Measurements from ENCODE around the gene GPRC5D. TPM values are rescaled to one million over a fixed set of nuclear protein-coding genes. Genes with fewer than 3 reads are reported as not detected.

The GPRC5D gene
- total RNA-seq, 1 experiment from 2014 or later: 0.33 TPM

GRCh38 chr12:12977231-12977630, 25.3 kb upstream of the GPRC5D start:
- POLR2A ChIA-PET: interaction anchor here (1.3 kb wide), 1 partner anchor 13 kb away, joined by 3 read pairs; no protein-coding TSS in a partner anchor
- no peaks in the 10 kb centered on the region for H3K4me1 Mint-ChIP-seq

GRCh38 chr12:12976366-12976765, 24.4 kb upstream of the GPRC5D start:
- H3K36me3 Mint-ChIP-seq: peaks cover 52% of the 10 kb centered on the region
- POLR2A ChIA-PET: interaction anchor here (0.6 to 1.3 kb wide), 6 partner anchors 12 to 1814 kb away, joined by 3 to 7 read pairs (median 4); no protein-coding TSS in a partner anchor
- DNase-seq (ENCODE audit: low spot score) (no peak), ATAC-seq (no peak)
- H3K4me3 Mint-ChIP-seq: no peak overlapping the region
- H3K27me3 Mint-ChIP-seq (ENCODE audit: low read depth): peaks cover 3% of the 10 kb centered on the region; the same call in 1 of the 2 replicates
- H3K9me3 Mint-ChIP-seq: peaks cover 20% of the 10 kb centered on the region
- 0 out of 2 replicates have a peak overlapping the region, but pooled peaks have one; percentile 16 for H3K27ac Mint-ChIP-seq
- CTCF ChIA-PET: interaction anchor here (0.5 to 3.0 kb wide), 51 partner anchors 8 to 315 kb away, joined by 3 to 33 read pairs (median 5); partner anchors contain the start of gene GPRC5A
- H3K4me1 Mint-ChIP-seq: no peaks in the 10 kb centered on the region
- TF ChIP-seq FOXP4 (CRISPR knock-in tag; IDR thresholded peaks at IDR 0.05) (no peak), E2F4 (CRISPR knock-in tag; IDR thresholded peaks at IDR 0.05; ENCODE audit: borderline replicate concordance, low read depth) (no peak), ZNF532 (CRISPR knock-in tag; IDR thresholded peaks at IDR 0.05; ENCODE audit: borderline replicate concordance) (no peak), SP1 (CRISPR knock-in tag; conservative IDR thresholded peaks at IDR 0.05) (no peak), ZNF416 (CRISPR knock-in tag; IDR thresholded peaks at IDR 0.05) (no peak), ATF2 (CRISPR knock-in tag; IDR thresholded peaks at IDR 0.05; ENCODE audit: borderline replicate concordance, low read depth) (no peak), ATF3 (CRISPR knock-in tag; conservative IDR thresholded peaks at IDR 0.05) (no peak), ZSCAN18 (CRISPR knock-in tag; IDR thresholded peaks at IDR 0.05) (no peak), FOXJ3 (CRISPR knock-in tag; IDR thresholded peaks at IDR 0.05; ENCODE audit: borderline replicate concordance) (no peak), PRRX2 (CRISPR knock-in tag; IDR thresholded peaks at IDR 0.05) (no peak), NFATC4 (CRISPR knock-in tag; IDR thresholded peaks at IDR 0.05) (no peak), ZNF671 (CRISPR knock-in tag; IDR thresholded peaks at IDR 0.05) (no peak), PREB (CRISPR knock-in tag; IDR thresholded peaks at IDR 0.05; ENCODE audit: borderline replicate concordance) (no peak)

More at GRCh38 chr12:12977231-12977630, 25.3 kb upstream of the GPRC5D start:
- TF ChIP-seq ZNF281 (CRISPR knock-in tag; IDR thresholded peaks at IDR 0.05) (no peak), ZNF121 (CRISPR knock-in tag; IDR thresholded peaks at IDR 0.05) (0 out of 2 replicates have a peak, but pooled peaks have one; percentile 13), ELF4 (CRISPR knock-in tag; IDR thresholded peaks at IDR 0.05; ENCODE audit: low read depth) (no peak), SMAD3 (CRISPR knock-in tag; IDR thresholded peaks at IDR 0.05; ENCODE audit: borderline replicate concordance) (no peak), GRHL2 (CRISPR knock-in tag; IDR thresholded peaks at IDR 0.05; ENCODE audit: insufficient replicate concordance, severe bottlenecking) (no peak)
- Mint-ChIP-seq H3K27me3 (ENCODE audit: low read depth) (peaks cover 3% of the 10 kb centered on the region; the same call in 1 of the 2 replicates), H3K4me3 (no peak overlapping the region), H3K27ac (no peak overlapping the region), H3K36me3 (peaks cover 43% of the 10 kb centered on the region), H3K9me3 (peaks cover 18% of the 10 kb centered on the region)
- DNase-seq (ENCODE audit: low spot score) (no peak), ATAC-seq (no peak)
- CTCF ChIA-PET: interaction anchor here (0.9 to 1.9 kb wide), 3 partner anchors 9 to 234 kb away, joined by 3 to 22 read pairs (median 3); no protein-coding TSS in a partner anchor

All from WTC11 (cell line).